ENCODE data around the gene SERTAD4.

The SERTAD4 gene

GRCh38 chr1:210228158-210228557, 4.4 kb upstream of the SERTAD4 start:
- Histone ChIP-seq H3K36me3 (ENCODE audit: insufficient read depth, low read length) (no peaks in the 10 kb centered on the region), H3K79me2 (ENCODE audit: insufficient read depth, low read length) (no peaks in the 10 kb centered on the region), H3K4me1 (ENCODE audit: insufficient read depth, low read length, poor library complexity, severe bottlenecking) (no peaks in the 10 kb centered on the region), H3K4me2 (ENCODE audit: low read depth, low read length, poor library complexity, severe bottlenecking) (no peak overlapping the region), H4K20me1 (ENCODE audit: insufficient read depth, low read length, poor library complexity, severe bottlenecking) (no peaks in the 10 kb centered on the region), H3K4me3 (ENCODE audit: low read length, poor library complexity, severe bottlenecking) (no peak overlapping the region), H3K27me3 (ENCODE audit: insufficient read depth, low read length, poor library complexity, severe bottlenecking) (peaks cover 4% of the 10 kb centered on the region), H3K9me2 (replicated peaks; ENCODE audit: low read depth, low read length) (no peaks in the 10 kb centered on the region), H3K9ac (ENCODE audit: low read depth, low read length, poor library complexity, severe bottlenecking) (no peak overlapping the region), H2AFZ (ENCODE audit: low read length) (no peak overlapping the region), H3F3A (ENCODE audit: low read depth) (no peaks in the 10 kb centered on the region), H3K9me3 (ENCODE audit: insufficient read depth, low read depth, low read length) (no peaks in the 10 kb centered on the region)
- TF ChIP-seq, protein P1, sequence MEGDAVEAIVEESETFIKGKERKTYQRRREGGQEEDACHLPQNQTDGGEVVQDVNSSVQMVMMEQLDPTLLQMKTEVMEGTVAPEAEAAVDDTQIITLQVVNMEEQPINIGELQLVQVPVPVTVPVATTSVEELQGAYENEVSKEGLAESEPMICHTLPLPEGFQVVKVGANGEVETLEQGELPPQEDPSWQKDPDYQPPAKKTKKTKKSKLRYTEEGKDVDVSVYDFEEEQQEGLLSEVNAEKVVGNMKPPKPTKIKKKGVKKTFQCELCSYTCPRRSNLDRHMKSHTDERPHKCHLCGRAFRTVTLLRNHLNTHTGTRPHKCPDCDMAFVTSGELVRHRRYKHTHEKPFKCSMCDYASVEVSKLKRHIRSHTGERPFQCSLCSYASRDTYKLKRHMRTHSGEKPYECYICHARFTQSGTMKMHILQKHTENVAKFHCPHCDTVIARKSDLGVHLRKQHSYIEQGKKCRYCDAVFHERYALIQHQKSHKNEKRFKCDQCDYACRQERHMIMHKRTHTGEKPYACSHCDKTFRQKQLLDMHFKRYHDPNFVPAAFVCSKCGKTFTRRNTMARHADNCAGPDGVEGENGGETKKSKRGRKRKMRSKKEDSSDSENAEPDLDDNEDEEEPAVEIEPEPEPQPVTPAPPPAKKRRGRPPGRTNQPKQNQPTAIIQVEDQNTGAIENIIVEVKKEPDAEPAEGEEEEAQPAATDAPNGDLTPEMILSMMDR (conservative IDR thresholded peaks at IDR 0.05; ENCODE audit: low read length), result no peak
- no peak for TF ChIP-seq EZH2phosphoT487 (IDR thresholded peaks at IDR 0.05; ENCODE audit: borderline replicate concordance)

GRCh38 chr1:210230149-210230695, 2.4 kb upstream of the SERTAD4 start:
- Histone ChIP-seq H4K20me1 (ENCODE audit: insufficient read depth, low read length, poor library complexity, severe bottlenecking) (no peaks in the 10 kb centered on the region), H3K36me3 (ENCODE audit: insufficient read depth, low read length) (no peaks in the 10 kb centered on the region), H3K4me1 (ENCODE audit: insufficient read depth, low read length, poor library complexity, severe bottlenecking) (no peaks in the 10 kb centered on the region), H3K9ac (ENCODE audit: low read depth, low read length, poor library complexity, severe bottlenecking) (no peak overlapping the region), H3K9me3 (ENCODE audit: insufficient read depth, low read depth, low read length) (no peaks in the 10 kb centered on the region), H3K27me3 (ENCODE audit: insufficient read depth, low read length, poor library complexity, severe bottlenecking) (peaks cover 4% of the 10 kb centered on the region), H2AFZ (ENCODE audit: low read length) (no peak overlapping the region), H3K9me2 (replicated peaks; ENCODE audit: low read depth, low read length) (no peaks in the 10 kb centered on the region), H3K4me3 (ENCODE audit: low read length, poor library complexity, severe bottlenecking) (no peak overlapping the region), H3F3A (ENCODE audit: low read depth) (no peaks in the 10 kb centered on the region), H3K4me2 (ENCODE audit: low read depth, low read length, poor library complexity, severe bottlenecking) (no peak overlapping the region), H3K79me2 (ENCODE audit: insufficient read depth, low read length) (no peaks in the 10 kb centered on the region)
- no peak for TF ChIP-seq EZH2phosphoT487 (IDR thresholded peaks at IDR 0.05; ENCODE audit: borderline replicate concordance)
- TF ChIP-seq, protein P1 (conservative IDR thresholded peaks at IDR 0.05; ENCODE audit: low read length), result no peak

GRCh38 chr1:210231846-210232510, 618 bp upstream of the SERTAD4 start:
- H3K4me3 ChIP-seq (ENCODE audit: low read length, poor library complexity, severe bottlenecking), result no peak overlapping the region
- no peaks in the 10 kb centered on the region for H3K9me2 ChIP-seq (replicated peaks; ENCODE audit: low read depth, low read length)

More at GRCh38 chr1:210231846-210232510, 618 bp upstream of the SERTAD4 start:
- Histone ChIP-seq H4K20me1 (ENCODE audit: insufficient read depth, low read length, poor library complexity, severe bottlenecking) (no peaks in the 10 kb centered on the region), H3F3A (ENCODE audit: low read depth) (no peaks in the 10 kb centered on the region), H3K4me1 (ENCODE audit: insufficient read depth, low read length, poor library complexity, severe bottlenecking) (no peaks in the 10 kb centered on the region), H3K27me3 (ENCODE audit: insufficient read depth, low read length, poor library complexity, severe bottlenecking) (peaks cover 4% of the 10 kb centered on the region), H3K79me2 (ENCODE audit: insufficient read depth, low read length) (no peaks in the 10 kb centered on the region), H2AFZ (ENCODE audit: low read length) (no peak overlapping the region), H3K36me3 (ENCODE audit: insufficient read depth, low read length) (no peaks in the 10 kb centered on the region), H3K9me3 (ENCODE audit: insufficient read depth, low read depth, low read length) (no peaks in the 10 kb centered on the region), H3K9ac (ENCODE audit: low read depth, low read length, poor library complexity, severe bottlenecking) (no peak overlapping the region), H3K4me2 (ENCODE audit: low read depth, low read length, poor library complexity, severe bottlenecking) (no peak overlapping the region)
- TF ChIP-seq EZH2phosphoT487 (IDR thresholded peaks at IDR 0.05; ENCODE audit: borderline replicate concordance), result no peak
- TF ChIP-seq, protein P1 (conservative IDR thresholded peaks at IDR 0.05; ENCODE audit: low read length), result no peak

All from Loucy (cell line).